ENCODE results near the gene UBE2D2. TPM values are rescaled to one million over a fixed set of nuclear protein-coding genes. Genes with fewer than 3 reads are reported as not detected.
A peak's percentile ranks its signal among the peaks of the same experiment; 100 is the strongest.

Gene UBE2D2
- polyA plus RNA-seq, 2 of the 4 experiments (the other 2 are of a cell fraction): 74.8 to 115 TPM

DNA sequence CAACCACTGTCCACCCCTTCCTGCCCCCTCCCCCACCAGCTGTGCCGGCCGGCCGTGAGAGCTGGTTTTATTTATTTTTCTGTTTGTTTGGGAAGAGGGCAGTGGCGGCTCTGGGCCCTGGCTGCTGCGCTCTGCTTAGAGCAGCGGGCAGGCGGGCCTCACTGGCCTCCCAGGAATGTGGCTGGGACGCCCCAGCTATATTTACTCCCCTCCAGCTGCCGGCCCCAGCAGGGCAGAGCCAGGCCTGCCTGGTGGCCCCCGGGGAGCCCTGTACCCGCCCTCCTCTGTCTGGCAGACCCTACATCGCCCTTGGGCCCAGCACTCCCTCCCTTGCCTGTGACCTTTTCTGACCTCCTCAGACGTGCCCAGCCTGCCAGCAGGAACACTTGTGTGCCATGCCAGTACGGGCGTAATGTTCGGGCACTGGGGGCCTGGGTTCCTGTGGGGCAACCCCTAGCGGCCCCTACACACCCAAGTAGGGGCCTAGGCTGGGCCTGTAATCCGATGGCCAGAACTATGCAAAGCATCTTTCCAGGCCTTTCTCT, 94.7 kb downstream of the UBE2D2 start:
- FAIRE-seq: no peak
- DNase-seq (ENCODE audit: low read depth in 1 of 2, low spot score in 1 of 2): peak in 1 of 2 experiments; percentile 72
- peak overlapping the region; percentile 78 to 98 for H3K27ac ChIP-seq
- TF ChIP-seq, protein P1, sequence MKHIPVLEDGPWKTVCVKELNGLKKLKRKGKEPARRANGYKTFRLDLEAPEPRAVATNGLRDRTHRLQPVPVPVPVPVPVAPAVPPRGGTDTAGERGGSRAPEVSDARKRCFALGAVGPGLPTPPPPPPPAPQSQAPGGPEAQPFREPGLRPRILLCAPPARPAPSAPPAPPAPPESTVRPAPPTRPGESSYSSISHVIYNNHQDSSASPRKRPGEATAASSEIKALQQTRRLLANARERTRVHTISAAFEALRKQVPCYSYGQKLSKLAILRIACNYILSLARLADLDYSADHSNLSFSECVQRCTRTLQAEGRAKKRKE (CRISPR knock-in tag; IDR thresholded peaks at IDR 0.05; ENCODE audit: low read depth): no peak
- TF ChIP-seq NPAS2 (CRISPR knock-in tag; IDR thresholded peaks at IDR 0.05; ENCODE audit: borderline replicate concordance) (no peak), ZC3H11A (IDR thresholded peaks at IDR 0.05) (no peak), RCOR1 (IDR thresholded peaks at IDR 0.05; ENCODE audit: low read depth, low read length) (no peak), POLR2A (IDR thresholded peaks at IDR 0.05; ENCODE audit: low read length) (no peak), ESRRA (IDR thresholded peaks at IDR 0.05; ENCODE audit: borderline replicate concordance, low read length) (no peak), RARB (CRISPR knock-in tag; IDR thresholded peaks at IDR 0.05) (no peak), HOXB5 (CRISPR knock-in tag; IDR thresholded peaks at IDR 0.05) (no peak), TFCP2L1 (CRISPR knock-in tag; IDR thresholded peaks at IDR 0.05) (no peak), BHLHE40 (IDR thresholded peaks at IDR 0.05; ENCODE audit: low read depth, low read length) (no peak), CBX8 (IDR thresholded peaks at IDR 0.05) (no peak), HDAC2 (IDR thresholded peaks at IDR 0.05) (no peak), ZNF302 (CRISPR knock-in tag; IDR thresholded peaks at IDR 0.05) (no peak), JUN (IDR thresholded peaks at IDR 0.05) (peak in 1 of 2 experiments; percentile 38; a peak in 1 of 5 replicates), EP300 (IDR thresholded peaks at IDR 0.05) (0 out of 5 replicates have a peak, but pooled peaks of 1 of the 2 experiments have one; percentile 19), RAD21 (conservative IDR thresholded peaks at IDR 0.05 in 1 of 2, IDR thresholded peaks at IDR 0.05 in 1 of 2) (peak in 1 of 2 experiments; percentile 29; a peak in 1 of 5 replicates), TP53 (CRISPR knock-in tag; IDR thresholded peaks at IDR 0.05) (no peak), HOXB13 (CRISPR knock-in tag; IDR thresholded peaks at IDR 0.05; ENCODE audit: low read depth) (no peak), JUNB (IDR thresholded peaks at IDR 0.05) (no peak)
- TF ChIP-seq, protein P2, sequence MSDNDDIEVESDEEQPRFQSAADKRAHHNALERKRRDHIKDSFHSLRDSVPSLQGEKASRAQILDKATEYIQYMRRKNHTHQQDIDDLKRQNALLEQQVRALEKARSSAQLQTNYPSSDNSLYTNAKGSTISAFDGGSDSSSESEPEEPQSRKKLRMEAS (IDR thresholded peaks at IDR 0.05): 0 out of 2 replicates have a peak, but pooled peaks have one; percentile 11
- TF ChIP-seq, protein P3, sequence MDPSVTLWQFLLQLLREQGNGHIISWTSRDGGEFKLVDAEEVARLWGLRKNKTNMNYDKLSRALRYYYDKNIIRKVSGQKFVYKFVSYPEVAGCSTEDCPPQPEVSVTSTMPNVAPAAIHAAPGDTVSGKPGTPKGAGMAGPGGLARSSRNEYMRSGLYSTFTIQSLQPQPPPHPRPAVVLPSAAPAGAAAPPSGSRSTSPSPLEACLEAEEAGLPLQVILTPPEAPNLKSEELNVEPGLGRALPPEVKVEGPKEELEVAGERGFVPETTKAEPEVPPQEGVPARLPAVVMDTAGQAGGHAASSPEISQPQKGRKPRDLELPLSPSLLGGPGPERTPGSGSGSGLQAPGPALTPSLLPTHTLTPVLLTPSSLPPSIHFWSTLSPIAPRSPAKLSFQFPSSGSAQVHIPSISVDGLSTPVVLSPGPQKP (IDR thresholded peaks at IDR 0.05; ENCODE audit: low read depth, low read length): no peak
- TF ChIP-seq, protein P4, sequence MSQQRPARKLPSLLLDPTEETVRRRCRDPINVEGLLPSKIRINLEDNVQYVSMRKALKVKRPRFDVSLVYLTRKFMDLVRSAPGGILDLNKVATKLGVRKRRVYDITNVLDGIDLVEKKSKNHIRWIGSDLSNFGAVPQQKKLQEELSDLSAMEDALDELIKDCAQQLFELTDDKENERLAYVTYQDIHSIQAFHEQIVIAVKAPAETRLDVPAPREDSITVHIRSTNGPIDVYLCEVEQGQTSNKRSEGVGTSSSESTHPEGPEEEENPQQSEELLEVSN (IDR thresholded peaks at IDR 0.05; ENCODE audit: borderline replicate concordance, low read depth): no peak
- TF ChIP-seq, protein P5, sequence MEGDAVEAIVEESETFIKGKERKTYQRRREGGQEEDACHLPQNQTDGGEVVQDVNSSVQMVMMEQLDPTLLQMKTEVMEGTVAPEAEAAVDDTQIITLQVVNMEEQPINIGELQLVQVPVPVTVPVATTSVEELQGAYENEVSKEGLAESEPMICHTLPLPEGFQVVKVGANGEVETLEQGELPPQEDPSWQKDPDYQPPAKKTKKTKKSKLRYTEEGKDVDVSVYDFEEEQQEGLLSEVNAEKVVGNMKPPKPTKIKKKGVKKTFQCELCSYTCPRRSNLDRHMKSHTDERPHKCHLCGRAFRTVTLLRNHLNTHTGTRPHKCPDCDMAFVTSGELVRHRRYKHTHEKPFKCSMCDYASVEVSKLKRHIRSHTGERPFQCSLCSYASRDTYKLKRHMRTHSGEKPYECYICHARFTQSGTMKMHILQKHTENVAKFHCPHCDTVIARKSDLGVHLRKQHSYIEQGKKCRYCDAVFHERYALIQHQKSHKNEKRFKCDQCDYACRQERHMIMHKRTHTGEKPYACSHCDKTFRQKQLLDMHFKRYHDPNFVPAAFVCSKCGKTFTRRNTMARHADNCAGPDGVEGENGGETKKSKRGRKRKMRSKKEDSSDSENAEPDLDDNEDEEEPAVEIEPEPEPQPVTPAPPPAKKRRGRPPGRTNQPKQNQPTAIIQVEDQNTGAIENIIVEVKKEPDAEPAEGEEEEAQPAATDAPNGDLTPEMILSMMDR (IDR thresholded peaks at IDR 0.05): no peak
- under 1% methylated on average over 17 of the region's 18 CpGs for WGBS (ENCODE audit: missing lambda C conversion rate)
- H3K9me3 ChIP-seq: no peaks in the 10 kb centered on the region
- ChIA-PET CTCF (interaction anchor here (1.1 to 17.1 kb wide), 3 partner anchors 11 to 55 kb away, joined by 4 to 195 read pairs (median 9); no protein-coding TSS in a partner anchor), POLR2A (no interaction called here)
- H3K4me2 ChIP-seq: peak overlapping the region; percentile 73
- H3K4me1 ChIP-seq: peaks cover 100% of the 10 kb centered on the region
- ATAC-seq: peak in 1 of 2 experiments; percentile 61; a peak in 3 of 6 replicates
- no peak overlapping the region for H3K4me3 ChIP-seq
